T-helper 1 cell treated with Interleukin-12 subunit alpha and Interleukin-12 subunit beta and Interleukin-4 antibody, amounts not matched to agents 30 μg/mL and 1 μg/mL, for 36 hours (primary cell): Measurements from ENCODE around the gene KIF3A.

ENCODE experiments used
- H3K27ac Mint-ChIP-seq: one replicate; pipeline ENCODE4 v1.8.0; 2021; ENCODE audit warnings: mild to moderate bottlenecking, mixed read lengths
- H3K27me3 Mint-ChIP-seq: one replicate; pipeline ENCODE4 v1.8.0; 2021; ENCODE audit warnings: low read depth, mixed read lengths
- H3K36me3 Mint-ChIP-seq: one replicate; pipeline ENCODE4 v1.8.0; 2021; ENCODE audit warnings: low read depth, mixed read lengths
- H3K4me1 Mint-ChIP-seq: one replicate; pipeline ENCODE4 v1.8.0; 2021; ENCODE audit warnings: low read depth, mixed read lengths
- H3K4me3 Mint-ChIP-seq: one replicate; pipeline ENCODE4 v1.8.0; 2021; ENCODE audit warnings: mild to moderate bottlenecking, moderate library complexity, mixed read lengths
- H3K9me3 Mint-ChIP-seq: one replicate; pipeline ENCODE4 v1.8.0; 2021; ENCODE audit warnings: mixed read lengths

KIF3A gene

DNA sequence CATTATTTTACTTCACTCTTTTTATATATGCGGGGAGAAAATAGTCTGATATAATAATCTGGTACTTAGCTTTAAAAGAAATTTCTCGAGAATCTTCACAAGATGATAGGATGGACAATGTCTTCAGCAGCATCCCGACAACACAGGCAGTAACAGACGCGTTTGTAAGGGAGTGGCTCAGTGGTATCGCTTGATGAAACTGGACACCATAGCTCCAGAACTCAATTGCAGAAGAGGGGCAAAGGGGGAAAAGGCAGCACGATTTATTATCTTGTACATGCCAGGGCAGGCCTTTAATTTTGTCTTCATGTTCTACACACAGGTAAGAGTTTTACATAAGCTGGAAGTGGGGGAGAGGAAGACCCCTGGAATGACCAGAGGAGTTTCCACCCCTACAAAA is 47.8 kb downstream of the KIF3A start:
- Mint-ChIP-seq H3K27ac (no peak overlapping the region), H3K4me3 (no peak overlapping the region), H3K27me3 (no peaks in the 10 kb centered on the region), H3K36me3 (peaks cover 16% of the 10 kb centered on the region), H3K4me1 (peaks cover 37% of the 10 kb centered on the region), H3K9me3 (peaks cover 3% of the 10 kb centered on the region)

DNA sequence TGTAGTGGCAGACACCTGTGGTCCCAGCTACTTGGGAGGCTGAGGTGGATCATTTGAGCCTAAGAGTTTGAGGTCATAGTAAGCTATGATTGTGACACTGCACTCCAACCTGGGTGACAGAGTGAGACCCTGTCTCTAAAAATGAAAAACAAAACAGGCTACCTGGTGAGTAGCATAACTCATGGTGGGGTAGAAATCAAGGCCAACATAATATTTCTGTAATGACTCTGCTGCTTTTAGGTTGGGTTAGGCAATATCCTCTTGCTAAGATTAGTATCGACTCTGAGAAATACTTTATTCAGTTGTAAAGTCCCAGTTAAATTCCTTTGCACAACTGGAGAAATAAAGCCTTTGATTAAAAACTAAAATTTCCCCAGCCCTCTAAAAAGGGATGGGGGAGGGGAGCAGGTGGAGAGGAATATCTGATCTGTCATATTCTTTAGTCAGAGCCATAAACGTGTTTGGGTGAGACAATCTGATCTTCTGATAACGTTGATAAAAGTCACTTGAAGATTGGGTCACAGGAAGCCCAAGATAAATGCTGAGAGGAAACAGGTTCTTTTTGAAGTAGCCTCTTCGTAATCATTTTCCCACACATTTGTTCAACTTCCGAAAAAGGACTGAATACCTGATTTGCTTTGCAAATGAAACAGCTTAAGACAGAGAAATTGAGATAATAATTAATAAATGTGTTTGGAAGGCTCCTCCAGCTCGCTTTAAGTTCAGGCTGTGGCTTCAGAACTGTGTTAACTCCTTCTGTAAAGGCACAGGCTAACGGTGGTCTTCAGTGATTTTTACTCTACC is 48.6 kb downstream of the KIF3A start:
- peak overlapping the region; percentile 76 for H3K27ac Mint-ChIP-seq
- peaks cover 37% of the 10 kb centered on the region for H3K4me1 Mint-ChIP-seq
- peaks cover 3% of the 10 kb centered on the region for H3K9me3 Mint-ChIP-seq
- no peak overlapping the region for H3K4me3 Mint-ChIP-seq
- H3K36me3 Mint-ChIP-seq = peaks cover 16% of the 10 kb centered on the region
- no peaks in the 10 kb centered on the region for H3K27me3 Mint-ChIP-seq

DNA sequence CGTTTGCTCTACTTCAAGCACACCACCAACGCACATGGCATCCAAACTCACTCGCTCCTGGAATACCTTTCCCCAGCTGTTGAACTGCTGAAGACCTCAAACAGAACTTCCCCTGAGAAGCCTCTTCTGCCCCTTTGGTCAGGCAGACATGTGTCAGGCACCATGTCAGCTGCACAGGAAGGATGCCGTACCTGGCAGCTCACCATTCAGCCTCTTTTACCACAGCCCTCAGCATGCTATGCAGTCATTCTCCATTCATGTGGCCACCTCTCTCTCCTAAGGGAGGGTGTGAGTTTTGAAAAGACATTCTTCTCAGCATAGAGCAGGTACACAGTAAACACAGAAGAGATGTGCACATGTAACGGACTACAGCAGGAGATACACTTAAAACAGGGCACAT is 49.4 kb downstream of the KIF3A start:
- Mint-ChIP-seq H3K27me3 (no peaks in the 10 kb centered on the region), H3K4me1 (peaks cover 37% of the 10 kb centered on the region), H3K36me3 (peaks cover 16% of the 10 kb centered on the region), H3K4me3 (peak overlapping the region; percentile 26), H3K9me3 (peaks cover 3% of the 10 kb centered on the region), H3K27ac (peak overlapping the region; percentile 76)

DNA sequence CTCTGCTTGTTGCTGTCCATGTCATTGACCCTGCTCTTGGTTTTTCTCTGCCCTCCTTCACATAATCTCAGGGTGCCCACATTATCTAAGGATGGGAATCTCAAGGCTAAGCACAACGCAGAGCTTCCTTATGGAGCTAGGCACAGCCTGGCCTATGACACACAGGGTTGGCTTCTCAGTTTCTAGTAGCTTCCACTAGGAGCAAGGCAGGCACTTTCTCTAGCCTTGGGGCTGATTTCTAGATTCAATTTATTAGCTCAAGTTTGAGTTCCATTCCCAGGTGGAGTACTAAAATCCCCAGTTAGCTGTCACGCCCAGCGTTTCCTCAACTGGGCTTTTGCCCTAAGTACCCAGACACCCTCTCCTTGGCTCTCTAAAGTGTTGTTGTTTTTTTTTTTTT is 51.2 kb downstream of the KIF3A start:
- Mint-ChIP-seq H3K4me3 (no peak overlapping the region), H3K36me3 (peaks cover 15% of the 10 kb centered on the region), H3K27me3 (no peaks in the 10 kb centered on the region), H3K9me3 (no peaks in the 10 kb centered on the region), H3K4me1 (peaks cover 31% of the 10 kb centered on the region), H3K27ac (no peak overlapping the region)

DNA sequence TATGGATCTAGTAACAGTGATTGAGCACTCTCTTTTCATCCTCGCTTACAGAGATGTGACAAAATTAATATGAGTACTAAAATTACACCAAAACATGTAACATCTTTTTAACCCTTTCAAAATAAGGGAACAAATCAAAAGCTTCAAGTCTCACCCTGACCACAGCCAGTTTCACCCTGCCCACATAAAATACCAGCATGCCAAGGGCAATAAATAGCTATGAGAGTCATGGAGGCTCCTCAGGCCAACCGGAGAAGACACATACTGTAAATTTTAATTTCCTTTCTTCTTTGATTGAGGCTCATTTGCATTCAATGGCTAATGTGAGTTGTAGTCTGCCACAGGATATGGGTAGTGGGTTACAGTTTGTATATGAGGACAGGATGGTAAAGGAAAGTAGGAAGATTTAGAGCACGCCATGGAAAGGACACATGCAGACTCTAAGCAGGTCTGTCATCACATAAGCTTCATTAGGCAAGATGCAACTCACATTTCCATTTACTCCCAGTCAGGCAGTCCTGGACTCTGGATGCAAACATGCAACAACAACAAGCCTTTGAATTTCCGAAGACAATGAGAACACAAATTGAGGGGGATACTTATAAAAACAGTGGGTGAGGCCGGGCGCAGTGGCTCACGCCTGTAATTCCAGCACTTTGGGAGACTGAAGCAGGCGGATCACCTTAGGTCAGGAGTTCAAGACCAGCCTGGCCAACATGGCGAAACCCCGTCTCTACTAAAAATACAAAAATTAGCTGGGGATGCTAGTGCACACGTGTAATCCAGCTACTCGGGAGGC is 52.2 kb downstream of the KIF3A start:
- Mint-ChIP-seq H3K36me3 (peaks cover 16% of the 10 kb centered on the region), H3K27ac (peak overlapping the region; percentile 5), H3K9me3 (no peaks in the 10 kb centered on the region), H3K4me3 (no peak overlapping the region), H3K27me3 (no peaks in the 10 kb centered on the region), H3K4me1 (peaks cover 32% of the 10 kb centered on the region)

DNA sequence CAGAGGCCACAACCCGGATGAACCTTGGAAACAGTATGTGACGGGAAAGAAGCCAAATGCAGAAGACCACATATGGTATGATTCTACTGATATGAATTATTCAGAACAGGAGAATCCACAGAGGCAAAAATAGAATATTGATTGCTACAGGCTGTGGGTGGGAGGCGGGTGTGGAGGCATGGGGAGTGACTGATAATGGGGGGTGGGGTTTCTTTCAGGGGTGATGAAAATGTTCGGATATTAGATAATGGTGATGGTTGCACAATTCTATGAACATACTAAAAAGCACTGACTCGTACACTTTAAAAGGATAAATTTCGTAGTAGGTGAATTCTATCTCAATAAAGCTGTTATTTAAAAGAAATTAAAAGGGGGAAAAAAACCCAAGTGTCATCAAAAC is 52.9 kb downstream of the KIF3A start:
- H3K27ac Mint-ChIP-seq = no peak overlapping the region
- H3K9me3 Mint-ChIP-seq = no peaks in the 10 kb centered on the region
- no peaks in the 10 kb centered on the region for H3K27me3 Mint-ChIP-seq

DNA sequence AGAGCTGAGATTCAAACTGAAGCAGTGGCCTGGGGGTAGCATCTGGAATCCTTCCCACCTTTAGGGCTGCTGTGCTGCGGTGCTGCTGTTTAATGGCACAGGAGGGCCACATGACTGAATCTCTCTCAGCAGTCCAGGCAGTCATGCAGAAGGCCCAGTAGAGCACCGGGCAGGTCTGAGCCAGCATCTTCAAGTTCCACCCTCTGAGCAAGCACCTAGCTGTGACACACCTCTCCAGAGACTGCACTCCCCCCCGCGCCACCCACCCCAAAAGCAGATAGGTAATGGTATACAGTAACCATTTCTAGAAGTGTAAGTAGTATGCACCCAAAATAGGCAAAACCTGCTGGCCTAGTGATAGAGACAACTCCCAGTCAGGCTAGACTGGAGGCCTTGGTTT is 55.4 kb downstream of the KIF3A start:
- Mint-ChIP-seq H3K36me3 (peaks cover 9% of the 10 kb centered on the region), H3K27me3 (no peaks in the 10 kb centered on the region), H3K9me3 (no peaks in the 10 kb centered on the region), H3K27ac (no peak overlapping the region), H3K4me1 (peaks cover 18% of the 10 kb centered on the region), H3K4me3 (no peak overlapping the region)

More for the DNA sequence above, 52.9 kb downstream of the KIF3A start:
- Mint-ChIP-seq H3K36me3 (peaks cover 16% of the 10 kb centered on the region), H3K4me1 (peaks cover 32% of the 10 kb centered on the region), H3K4me3 (no peak overlapping the region)

DNA sequence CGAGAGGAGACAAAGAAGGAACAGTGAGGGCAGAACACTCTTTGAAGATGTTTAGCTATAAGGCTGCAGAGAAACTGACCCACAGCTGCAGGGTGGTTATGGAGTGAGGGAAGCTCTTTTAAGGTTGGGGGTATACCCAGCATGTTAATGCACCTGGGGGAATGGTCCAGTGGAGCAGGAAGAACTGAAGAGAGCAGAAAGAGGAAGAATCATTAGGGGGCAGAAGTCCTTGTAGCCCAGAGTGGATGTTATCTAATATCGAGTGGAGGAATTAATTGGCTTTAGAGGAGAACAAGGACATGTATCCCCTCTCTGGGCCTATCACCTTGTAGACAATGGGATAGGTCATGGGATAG is 55.9 kb downstream of the KIF3A start:
- Mint-ChIP-seq H3K27ac (no peak overlapping the region), H3K4me3 (no peak overlapping the region)

DNA sequence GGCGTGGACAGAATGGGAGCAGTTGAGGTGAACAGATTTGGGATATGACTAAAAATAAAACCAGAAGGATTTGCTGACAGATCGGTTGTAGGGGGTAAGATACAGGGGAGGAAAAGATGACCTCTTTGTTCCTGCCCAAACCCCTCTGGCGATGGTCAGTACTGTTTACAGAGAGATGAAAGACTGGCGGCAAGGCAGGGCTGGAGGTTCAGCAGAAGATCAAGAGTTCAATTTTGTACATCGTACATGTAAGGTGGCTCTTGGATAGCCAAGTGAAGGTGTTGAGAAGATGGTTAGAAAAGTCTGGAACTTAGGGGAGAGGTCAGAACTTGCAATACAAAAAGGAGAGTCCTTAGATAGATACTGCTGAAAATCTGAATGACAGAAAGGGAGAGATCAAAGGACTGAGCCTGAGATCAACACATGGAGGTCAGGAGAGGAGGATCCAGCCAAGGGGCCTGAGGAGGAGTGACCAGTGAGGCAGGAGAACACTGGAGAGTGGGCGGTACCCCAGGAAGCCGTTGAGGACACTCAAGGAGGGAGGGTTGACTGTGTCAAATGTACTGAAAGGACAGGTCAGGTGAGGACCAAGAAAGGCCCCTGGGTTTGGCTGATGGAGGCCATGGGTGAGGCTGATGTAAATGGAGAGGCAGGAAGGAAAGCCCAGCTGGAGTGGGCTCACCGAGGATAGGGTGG is 56.4 kb downstream of the KIF3A start:
- H3K27me3 Mint-ChIP-seq = no peaks in the 10 kb centered on the region
- H3K36me3 Mint-ChIP-seq = peaks cover 11% of the 10 kb centered on the region
- H3K27ac Mint-ChIP-seq = no peak overlapping the region
- no peak overlapping the region for H3K4me3 Mint-ChIP-seq
- H3K4me1 Mint-ChIP-seq = peaks cover 24% of the 10 kb centered on the region
- no peaks in the 10 kb centered on the region for H3K9me3 Mint-ChIP-seq

More for the DNA sequence above, 55.9 kb downstream of the KIF3A start:
- peaks cover 21% of the 10 kb centered on the region for H3K4me1 Mint-ChIP-seq
- H3K9me3 Mint-ChIP-seq = no peaks in the 10 kb centered on the region
- H3K36me3 Mint-ChIP-seq = peaks cover 11% of the 10 kb centered on the region
- no peaks in the 10 kb centered on the region for H3K27me3 Mint-ChIP-seq

DNA sequence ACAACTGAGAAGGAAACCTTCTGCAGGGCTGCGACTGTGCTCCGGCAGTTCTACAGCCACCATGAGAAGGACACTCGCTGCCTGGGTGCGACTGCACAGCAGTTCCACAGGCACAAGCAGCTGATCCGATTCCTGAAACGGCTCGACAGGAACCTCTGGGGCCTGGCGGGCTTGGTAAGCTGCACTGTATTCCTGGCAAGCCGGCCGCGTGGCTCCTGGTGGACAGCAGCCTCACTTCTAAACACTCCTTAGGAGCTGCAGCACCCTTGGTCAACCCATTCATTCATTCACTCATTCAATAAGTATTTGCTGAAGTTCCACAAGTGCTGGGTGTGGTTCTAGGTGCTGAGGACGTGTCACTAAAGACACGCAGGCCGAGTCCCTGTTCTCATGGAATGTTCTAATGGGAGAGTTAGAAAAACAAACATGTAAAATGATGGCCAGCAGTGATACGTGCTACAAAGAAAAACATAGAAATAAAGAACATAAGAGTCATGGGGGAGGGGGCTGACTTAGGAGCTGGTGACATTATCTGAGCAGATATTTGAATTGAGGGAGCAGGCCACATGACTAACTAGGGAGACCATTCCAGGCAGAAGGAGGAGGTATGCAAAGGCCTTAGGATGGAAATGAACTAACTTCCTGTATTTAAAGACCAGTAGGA is 57.5 kb downstream of the KIF3A start:
- Mint-ChIP-seq H3K4me3 (no peak overlapping the region), H3K9me3 (no peaks in the 10 kb centered on the region), H3K4me1 (peaks cover 27% of the 10 kb centered on the region), H3K36me3 (peaks cover 6% of the 10 kb centered on the region), H3K27me3 (no peaks in the 10 kb centered on the region), H3K27ac (no peak overlapping the region)

DNA sequence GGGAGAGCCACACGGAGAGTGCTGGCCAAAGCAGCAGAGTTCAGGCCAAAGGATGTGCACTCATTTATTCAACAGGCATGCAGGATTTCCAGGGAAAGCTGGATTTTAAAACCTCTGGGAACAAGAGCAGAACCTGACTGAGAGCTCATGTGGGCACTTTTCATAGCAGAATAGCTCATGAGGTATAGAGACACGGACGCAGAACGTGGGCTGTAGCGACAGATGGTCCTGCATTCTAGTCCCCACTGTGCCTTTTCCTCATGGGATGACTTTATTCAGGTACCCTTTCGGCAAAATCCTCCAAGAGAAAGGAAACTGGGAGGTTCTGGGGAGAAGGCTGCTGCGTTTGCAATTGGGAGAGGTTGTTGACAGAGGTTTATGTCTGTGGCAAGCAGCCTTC is 58.2 kb downstream of the KIF3A start:
- peaks cover 6% of the 10 kb centered on the region for H3K36me3 Mint-ChIP-seq
- peaks cover 30% of the 10 kb centered on the region for H3K4me1 Mint-ChIP-seq
- no peaks in the 10 kb centered on the region for H3K9me3 Mint-ChIP-seq
- H3K27ac Mint-ChIP-seq = no peak overlapping the region
- no peak overlapping the region for H3K4me3 Mint-ChIP-seq
- H3K27me3 Mint-ChIP-seq = no peaks in the 10 kb centered on the region

DNA sequence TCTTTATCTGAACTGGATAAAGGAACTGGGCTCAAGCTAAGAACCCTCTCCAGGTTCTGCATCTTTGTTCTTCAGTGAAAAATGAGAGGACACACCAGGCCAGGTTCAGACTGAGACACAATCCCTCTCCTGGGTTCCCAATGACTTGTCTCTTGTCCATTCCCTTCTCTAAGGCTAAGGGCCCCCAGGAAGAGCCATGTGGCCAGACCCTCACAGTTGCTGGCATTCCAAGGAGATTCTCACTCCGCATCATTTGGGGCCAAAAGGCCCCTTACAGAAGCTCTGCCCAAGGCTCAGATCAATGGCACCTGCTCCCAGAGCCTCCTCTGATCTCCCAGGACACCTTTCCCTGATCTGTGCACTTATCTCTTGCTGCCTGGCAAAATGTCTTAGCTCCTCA is 58.6 kb downstream of the KIF3A start:
- H3K27me3 Mint-ChIP-seq = no peaks in the 10 kb centered on the region
- no peak overlapping the region for H3K27ac Mint-ChIP-seq
- no peaks in the 10 kb centered on the region for H3K9me3 Mint-ChIP-seq
- H3K36me3 Mint-ChIP-seq = peaks cover 6% of the 10 kb centered on the region
- H3K4me1 Mint-ChIP-seq = peaks cover 34% of the 10 kb centered on the region
- no peak overlapping the region for H3K4me3 Mint-ChIP-seq

DNA sequence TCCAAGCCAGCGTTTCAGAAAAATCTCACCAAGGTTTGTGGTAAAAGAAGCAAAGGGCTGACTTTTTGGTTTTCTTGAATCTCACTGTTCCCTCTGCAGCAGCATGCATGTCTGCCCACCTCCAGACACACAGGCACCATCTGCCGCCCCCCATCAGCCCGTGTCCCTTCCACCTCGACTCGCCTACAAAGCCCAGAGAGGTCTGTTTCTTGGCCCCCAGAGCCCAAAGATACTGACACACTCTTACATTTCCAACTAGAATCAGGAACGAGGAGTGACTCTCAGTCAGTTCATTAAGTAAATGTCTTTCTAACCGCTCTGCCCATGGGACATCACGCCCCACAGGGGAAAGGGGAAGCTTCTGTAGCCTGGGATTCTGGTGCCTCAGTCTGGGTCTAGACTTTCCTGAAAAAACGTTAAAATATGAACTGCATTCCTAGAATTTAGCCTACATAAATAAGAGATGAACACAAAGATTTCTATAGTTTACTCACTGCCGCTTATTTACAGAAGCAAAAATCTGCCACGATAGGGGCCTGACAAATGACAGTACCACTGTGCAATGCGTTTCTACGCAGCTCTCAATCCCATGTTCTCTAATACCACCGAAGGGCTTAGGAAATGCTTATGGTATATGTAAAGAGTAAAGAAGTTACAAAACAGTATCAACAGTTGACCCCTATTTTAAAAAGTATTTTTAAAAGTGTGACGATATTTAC is 59.5 kb downstream of the KIF3A start:
- H3K27me3 Mint-ChIP-seq = no peaks in the 10 kb centered on the region
- peaks cover 38% of the 10 kb centered on the region for H3K4me1 Mint-ChIP-seq
- H3K9me3 Mint-ChIP-seq = no peaks in the 10 kb centered on the region
- H3K27ac Mint-ChIP-seq = peak overlapping the region; percentile 21
- peaks cover 6% of the 10 kb centered on the region for H3K36me3 Mint-ChIP-seq
- H3K4me3 Mint-ChIP-seq = no peak overlapping the region

DNA sequence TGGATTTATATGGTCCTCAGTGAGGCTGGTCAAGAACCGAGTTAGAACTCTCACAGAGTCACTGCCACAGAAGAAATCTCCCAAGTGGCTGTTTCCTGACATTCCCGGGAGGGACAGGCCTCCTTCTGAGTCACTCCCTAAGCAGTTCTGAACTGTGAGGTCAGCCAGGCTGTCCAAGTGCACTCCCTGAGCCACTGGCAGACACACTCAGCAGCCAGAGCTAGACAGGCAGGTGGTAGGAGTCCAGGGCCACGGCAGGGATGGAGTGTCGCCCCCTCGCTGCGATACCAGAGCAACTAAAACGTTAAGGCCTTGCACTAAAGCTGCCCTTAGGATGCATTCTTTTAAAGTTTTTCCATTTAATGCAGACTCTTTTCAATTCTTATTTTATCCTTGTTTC is 60.2 kb downstream of the KIF3A start:
- peaks cover 38% of the 10 kb centered on the region for H3K4me1 Mint-ChIP-seq
- no peaks in the 10 kb centered on the region for H3K9me3 Mint-ChIP-seq
- no peak overlapping the region for H3K4me3 Mint-ChIP-seq
- H3K36me3 Mint-ChIP-seq = peaks cover 6% of the 10 kb centered on the region
- H3K27ac Mint-ChIP-seq = no peak overlapping the region
- no peaks in the 10 kb centered on the region for H3K27me3 Mint-ChIP-seq
